NOMO-1 treated with dmso at 0.1 percent for 144 hours (cell line): ENCODE data around the gene CNPY1.

Experiments
- DNase-seq: peaks from one replicate; lab custom pipeline; 2025; ENCODE audit not compliant: unreplicated experiment; lab: John Stamatoyannopoulos, UW

Gene CNPY1

GRCh38 chr7:155469311-155470185, 76.8 kb downstream of the CNPY1 start:
- no peak for DNase-seq

GRCh38 chr7:155468785-155469148, 77.6 kb downstream of the CNPY1 start:
- no peak for DNase-seq

GRCh38 chr7:155467846-155468784, 78.2 kb downstream of the CNPY1 start:
- no peak for DNase-seq

GRCh38 chr7:155466814-155467733, 79.3 kb downstream of the CNPY1 start:
- no peak for DNase-seq

- no peak for DNase-seq
Observed at GRCh38 chr7:155466142-155466813, 80.1 kb downstream of the CNPY1 start.

GRCh38 chr7:155465761-155466141, 80.6 kb downstream of the CNPY1 start:
- DNase-seq = no peak

- DNase-seq = no peak
Observed at GRCh38 chr7:155464948-155465739, 81.2 kb downstream of the CNPY1 start.

- DNase-seq = no peak
Observed at GRCh38 chr7:155464183-155464582, 82.2 kb downstream of the CNPY1 start.

- DNase-seq = no peak
Observed at GRCh38 chr7:155463114-155463811, 83.1 kb downstream of the CNPY1 start.

GRCh38 chr7:155462163-155462735, 84.1 kb downstream of the CNPY1 start:
- DNase-seq = no peak

GRCh38 chr7:155461631-155462030, 84.7 kb downstream of the CNPY1 start:
- DNase-seq = no peak

- no peak for DNase-seq
Observed at GRCh38 chr7:155460926-155461613, 85.3 kb downstream of the CNPY1 start.

GRCh38 chr7:155459700-155460461, 86.5 kb downstream of the CNPY1 start:
- DNase-seq = no peak

- DNase-seq = no peak
Observed at GRCh38 chr7:155458878-155459699, 87.3 kb downstream of the CNPY1 start.

- DNase-seq = no peak
Observed at GRCh38 chr7:155458111-155458877, 88.1 kb downstream of the CNPY1 start, which contains the start of gene EN2. TSS of gene EN2 (plus strand) at chr7:155458129. CDS start at chr7:155458378, 249 bp downstream.
